ENCODE results near the gene KRT34.

KRT34 gene

DNA sequence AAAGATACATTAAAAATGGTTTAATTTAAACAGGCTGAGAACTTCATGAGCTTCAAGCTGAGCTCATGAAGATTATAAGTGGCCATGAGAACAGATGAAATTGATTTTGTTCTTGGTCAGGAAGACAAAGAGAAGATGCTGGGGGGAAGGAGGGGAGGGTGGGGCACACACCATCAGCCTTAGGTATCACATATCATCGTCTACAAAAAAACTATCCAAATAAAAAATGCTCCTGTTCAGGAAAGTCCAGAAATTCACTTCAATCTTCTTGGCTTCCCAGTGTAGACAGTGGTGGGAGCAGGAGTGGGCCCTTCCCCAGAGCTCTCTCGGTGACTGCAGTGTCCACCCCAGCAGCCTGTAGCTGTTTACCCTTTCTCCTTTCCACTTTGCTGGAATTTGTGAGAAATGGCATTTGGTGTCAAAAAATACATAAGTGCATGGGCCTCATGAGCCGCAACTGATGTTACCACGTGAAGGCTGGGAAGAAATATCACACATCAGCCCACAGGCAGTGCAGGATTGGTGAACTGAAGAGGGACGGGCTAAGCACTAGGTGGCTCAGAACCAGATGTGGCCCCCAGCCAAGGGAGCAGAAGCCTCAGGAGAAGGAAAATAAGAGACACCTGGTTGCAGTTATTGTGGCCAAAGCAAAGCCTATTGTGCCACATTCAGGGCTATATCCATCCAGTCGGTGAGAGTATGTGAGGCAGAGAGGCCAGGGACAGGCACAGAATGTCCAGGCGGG lies 36.2 kb upstream of the KRT34 start:
- H2AFZ ChIP-seq (ENCODE audit: low read depth, low read length), result no peak overlapping the region
- no peaks in the 10 kb centered on the region for H3K9me3 ChIP-seq (ENCODE audit: insufficient read depth, low read length)
- no peak overlapping the region for H3K9ac ChIP-seq (ENCODE audit: low read length)
- TF ChIP-seq CTCF (IDR thresholded peaks at IDR 0.05; ENCODE audit: low read depth, low read length), result no peak
- no peak for TF ChIP-seq EZH2phosphoT487 (IDR thresholded peaks at IDR 0.05; ENCODE audit: low read depth)
- no peaks in the 10 kb centered on the region for H3K36me3 ChIP-seq (replicated peaks; ENCODE audit: low read depth, low read length)
- H3K27me3 ChIP-seq (ENCODE audit: low read depth, low read length), result peaks cover 12% of the 10 kb centered on the region
- no peak overlapping the region for H3K4me2 ChIP-seq (ENCODE audit: low read length)
- H3K79me2 ChIP-seq (ENCODE audit: low read length), result no peaks in the 10 kb centered on the region
- H3K4me3 ChIP-seq (ENCODE audit: low read length), result no peak overlapping the region
- no peak overlapping the region for H3K27ac ChIP-seq (ENCODE audit: low read length)
- no peaks in the 10 kb centered on the region for H3K4me1 ChIP-seq (ENCODE audit: low read length)
- no peaks in the 10 kb centered on the region for H4K20me1 ChIP-seq (ENCODE audit: insufficient read depth, low read length)

- no peak overlapping the region for H2AFZ ChIP-seq (ENCODE audit: low read depth, low read length)
- H3K27me3 ChIP-seq (ENCODE audit: low read depth, low read length), result peaks cover 15% of the 10 kb centered on the region
- H4K20me1 ChIP-seq (ENCODE audit: insufficient read depth, low read length), result no peaks in the 10 kb centered on the region
- no peak overlapping the region for H3K27ac ChIP-seq (ENCODE audit: low read length)
- H3K9ac ChIP-seq (ENCODE audit: low read length), result no peak overlapping the region
- H3K36me3 ChIP-seq (replicated peaks; ENCODE audit: low read depth, low read length), result no peaks in the 10 kb centered on the region
- no peak for TF ChIP-seq EZH2phosphoT487 (IDR thresholded peaks at IDR 0.05; ENCODE audit: low read depth)
- TF ChIP-seq CTCF (IDR thresholded peaks at IDR 0.05; ENCODE audit: low read depth, low read length), result peak; percentile 43
- no peak overlapping the region for H3K4me2 ChIP-seq (ENCODE audit: low read length)
- H3K4me3 ChIP-seq (ENCODE audit: low read length), result no peak overlapping the region
- no peaks in the 10 kb centered on the region for H3K4me1 ChIP-seq (ENCODE audit: low read length)
- no peaks in the 10 kb centered on the region for H3K79me2 ChIP-seq (ENCODE audit: low read length)
- no peaks in the 10 kb centered on the region for H3K9me3 ChIP-seq (ENCODE audit: insufficient read depth, low read length)
These were observed 35.5 kb upstream of the KRT34 start for GRCh38 chr17:41417576-41418015.

DNA sequence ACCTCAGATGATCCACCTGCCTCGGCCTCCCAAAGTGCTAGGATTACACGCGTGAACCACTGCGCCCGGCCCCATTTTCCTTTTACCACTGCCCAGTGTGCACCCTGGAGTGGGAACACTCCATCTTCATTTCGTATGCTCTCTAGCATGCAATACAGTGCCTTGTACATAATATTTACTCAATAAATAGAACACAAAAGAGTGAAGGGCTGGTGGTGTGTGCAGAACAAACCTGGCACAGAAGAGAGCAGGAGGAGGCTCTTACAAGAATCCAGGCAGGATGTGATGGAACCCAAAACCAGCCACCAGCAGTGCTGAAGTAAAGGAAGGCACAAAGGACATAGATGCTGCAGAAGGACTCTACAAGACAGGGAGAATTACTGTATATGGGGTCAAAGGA lies 35.0 kb upstream of the KRT34 start:
- no peaks in the 10 kb centered on the region for H3K4me1 ChIP-seq (ENCODE audit: low read length)
- H3K27ac ChIP-seq (ENCODE audit: low read length), result no peak overlapping the region
- H3K27me3 ChIP-seq (ENCODE audit: low read depth, low read length), result peaks cover 15% of the 10 kb centered on the region
- H3K36me3 ChIP-seq (replicated peaks; ENCODE audit: low read depth, low read length), result no peaks in the 10 kb centered on the region
- H3K9ac ChIP-seq (ENCODE audit: low read length), result no peak overlapping the region
- no peaks in the 10 kb centered on the region for H3K9me3 ChIP-seq (ENCODE audit: insufficient read depth, low read length)
- H2AFZ ChIP-seq (ENCODE audit: low read depth, low read length), result no peak overlapping the region
- H3K4me3 ChIP-seq (ENCODE audit: low read length), result no peak overlapping the region
- H4K20me1 ChIP-seq (ENCODE audit: insufficient read depth, low read length), result no peaks in the 10 kb centered on the region
- H3K4me2 ChIP-seq (ENCODE audit: low read length), result no peak overlapping the region
- TF ChIP-seq CTCF (IDR thresholded peaks at IDR 0.05; ENCODE audit: low read depth, low read length) (no peak), EZH2phosphoT487 (IDR thresholded peaks at IDR 0.05; ENCODE audit: low read depth) (no peak)
- H3K79me2 ChIP-seq (ENCODE audit: low read length), result no peaks in the 10 kb centered on the region

- TF ChIP-seq EZH2phosphoT487 (IDR thresholded peaks at IDR 0.05; ENCODE audit: low read depth) (no peak), CTCF (IDR thresholded peaks at IDR 0.05; ENCODE audit: low read depth, low read length) (no peak)
- H3K9me3 ChIP-seq (ENCODE audit: insufficient read depth, low read length), result no peaks in the 10 kb centered on the region
- no peak overlapping the region for H2AFZ ChIP-seq (ENCODE audit: low read depth, low read length)
- H3K4me2 ChIP-seq (ENCODE audit: low read length), result no peak overlapping the region
- H3K79me2 ChIP-seq (ENCODE audit: low read length), result no peaks in the 10 kb centered on the region
- H3K4me1 ChIP-seq (ENCODE audit: low read length), result no peaks in the 10 kb centered on the region
- H4K20me1 ChIP-seq (ENCODE audit: insufficient read depth, low read length), result no peaks in the 10 kb centered on the region
- H3K9ac ChIP-seq (ENCODE audit: low read length), result no peak overlapping the region
- no peak overlapping the region for H3K27ac ChIP-seq (ENCODE audit: low read length)
- H3K27me3 ChIP-seq (ENCODE audit: low read depth, low read length), result peaks cover 15% of the 10 kb centered on the region
- no peak overlapping the region for H3K4me3 ChIP-seq (ENCODE audit: low read length)
- no peaks in the 10 kb centered on the region for H3K36me3 ChIP-seq (replicated peaks; ENCODE audit: low read depth, low read length)
These were observed 34.4 kb upstream of the KRT34 start for GRCh38 chr17:41416479-41416878.
